Measurements from ENCODE around the gene ATXN7L2. TPM values are rescaled to one million over a fixed set of nuclear protein-coding genes. Genes with fewer than 3 reads are reported as not detected.

The ATXN7L2 gene
- total RNA-seq, 4 donors from 2014 or later, result 2.3 to 12.7 (median 7.3) TPM

- no peak overlapping the region for H3K4me3 ChIP-seq
- TF ChIP-seq POLR2A (IDR thresholded peaks at IDR 0.05) (no peak), CTCF (IDR thresholded peaks at IDR 0.05) (no peak)
- no peak for DNase-seq
- H3K4me1 ChIP-seq, result peaks cover 0 to 16% (median 10%) of the 10 kb centered on the region in 4 donors
- no peak overlapping the region for H3K27ac ChIP-seq
- no peaks in the 10 kb centered on the region for H3K9me3 ChIP-seq
- H3K36me3 ChIP-seq, result peaks cover 0 to 21% (median 0%) of the 10 kb centered on the region in 3 donors
- H3K27me3 ChIP-seq, result no peaks in the 10 kb centered on the region
Measured at GRCh38 chr1:109488696-109489095, 5.0 kb downstream of the ATXN7L2 start.

GRCh38 chr1:109490029-109490933 is 6.6 kb downstream of the ATXN7L2 start:
- H3K36me3 ChIP-seq, result peaks cover 0 to 21% (median 0%) of the 10 kb centered on the region in 3 donors
- no peak overlapping the region for H3K4me3 ChIP-seq
- H3K27ac ChIP-seq, result no peak overlapping the region
- peak; percentile 70 to 89 (median 75) for DNase-seq
- H3K4me1 ChIP-seq, result peaks cover 2 to 16% (median 9%) of the 10 kb centered on the region in 4 donors
- H3K9me3 ChIP-seq, result no peaks in the 10 kb centered on the region
- TF ChIP-seq POLR2A (IDR thresholded peaks at IDR 0.05), result no peak
- peak; percentile 51 to 87 (median 78) for TF ChIP-seq CTCF (IDR thresholded peaks at IDR 0.05)
- no peaks in the 10 kb centered on the region for H3K27me3 ChIP-seq

- no peak overlapping the region for H3K27ac ChIP-seq
- TF ChIP-seq CTCF (IDR thresholded peaks at IDR 0.05) (no peak), POLR2A (IDR thresholded peaks at IDR 0.05) (no peak)
- H3K36me3 ChIP-seq, result peaks cover 0 to 22% (median 0%) of the 10 kb centered on the region in 3 donors
Measured at GRCh38 chr1:109490934-109491302, 7.2 kb downstream of the ATXN7L2 start.

GRCh38 chr1:109491372-109491771 is 7.7 kb downstream of the ATXN7L2 start:
- TF ChIP-seq CTCF (IDR thresholded peaks at IDR 0.05), result no peak
- no peak for TF ChIP-seq POLR2A (IDR thresholded peaks at IDR 0.05)
- no peaks in the 10 kb centered on the region for H3K9me3 ChIP-seq
- no peak for DNase-seq
- no peaks in the 10 kb centered on the region for H3K27me3 ChIP-seq
- no peak overlapping the region for H3K4me3 ChIP-seq
- peaks cover 2 to 21% (median 9%) of the 10 kb centered on the region in 4 donors for H3K4me1 ChIP-seq
- no peak overlapping the region for H3K27ac ChIP-seq
- peaks cover 0 to 26% (median 0%) of the 10 kb centered on the region in 3 donors for H3K36me3 ChIP-seq

More at GRCh38 chr1:109490934-109491302, 7.2 kb downstream of the ATXN7L2 start:
- DNase-seq, result no peak
- Histone ChIP-seq H3K4me3 (no peak overlapping the region), H3K4me1 (peaks cover 2 to 21% (median 9%) of the 10 kb centered on the region in 4 donors), H3K9me3 (no peaks in the 10 kb centered on the region), H3K27me3 (no peaks in the 10 kb centered on the region)

GRCh38 chr1:109492779-109493178 is 9.1 kb downstream of the ATXN7L2 start:
- H3K4me1 ChIP-seq, result peaks cover 2 to 28% (median 9%) of the 10 kb centered on the region in 4 donors
- H3K36me3 ChIP-seq, result peaks cover 0 to 36% (median 0%) of the 10 kb centered on the region in 3 donors
- no peak for DNase-seq
- no peaks in the 10 kb centered on the region for H3K27me3 ChIP-seq
- TF ChIP-seq CTCF (IDR thresholded peaks at IDR 0.05) (no peak), POLR2A (IDR thresholded peaks at IDR 0.05) (no peak)
- no peak overlapping the region for H3K4me3 ChIP-seq
- H3K9me3 ChIP-seq, result no peaks in the 10 kb centered on the region
- no peak overlapping the region for H3K27ac ChIP-seq
